Liver (tissue), 9 donors: ENCODE results near the gene FRMD4A. TPM values are rescaled to one million over a fixed set of nuclear protein-coding genes. Genes with fewer than 3 reads are reported as not detected.

Experiments
- DNase-seq: peaks from one replicate; pipeline ENCODE4 v3.0.0-alpha.2; 2017; ENCODE audit warnings: low spot score
- H3K27ac ChIP-seq, 2 donors: one replicate each; pipeline ENCODE4 v1.7.0; 2013; ENCODE audit warnings: inconsistent platforms in 2 of 2, low read length in 2 of 2, control low read depth in 1 of 2, low read depth in 1 of 2, mild to moderate bottlenecking in 1 of 2
- H3K27me3 ChIP-seq, 4 donors: one replicate each; pipeline versions ENCODE4 v1.6.1 to v1.7.0; 2013; ENCODE audit warnings: low read length in 3 of 4, inconsistent platforms in 1 of 4, mild to moderate bottlenecking in 1 of 4, moderate library complexity in 1 of 4; ENCODE audit not compliant: control insufficient read depth in 4 of 4, insufficient read depth in 4 of 4
- H3K36me3 ChIP-seq, 4 donors: one replicate each; pipeline versions ENCODE4 v1.6.1 to v1.7.0; 2013; ENCODE audit warnings: low read length in 3 of 4, mild to moderate bottlenecking in 3 of 4, low read depth in 1 of 4, moderate library complexity in 1 of 4; ENCODE audit not compliant: control insufficient read depth in 4 of 4, insufficient read depth in 3 of 4
- H3K4me1 ChIP-seq, 4 donors: one replicate each; pipeline versions ENCODE4 v1.6.1 to v1.7.0; 2013; ENCODE audit warnings: low read length in 3 of 4, mild to moderate bottlenecking in 3 of 4, moderate library complexity in 1 of 4; ENCODE audit not compliant: control insufficient read depth in 4 of 4, insufficient read depth in 4 of 4
- H3K4me3 ChIP-seq, 3 donors: one replicate each; pipeline versions ENCODE4 v1.6.1 to v1.7.0; 2013; ENCODE audit warnings: low read length in 3 of 3, control low read depth in 1 of 3, low read depth in 1 of 3, mild to moderate bottlenecking in 1 of 3
- H3K9ac ChIP-seq, 2 donors: one replicate each; pipeline ENCODE4 v1.7.0; 2013; ENCODE audit warnings: low read length in 2 of 2, mild to moderate bottlenecking in 2 of 2, moderate library complexity in 2 of 2, control low read depth in 1 of 2, low read depth in 1 of 2
- H3K9me3 ChIP-seq, 4 donors: one replicate each; pipeline versions ENCODE4 v1.6.1 to v1.7.0; 2013; ENCODE audit warnings: low read length in 3 of 4; ENCODE audit not compliant: control insufficient read depth in 4 of 4
- CTCF ChIP-seq: fragments of 150-350 bp; IDR thresholded peaks from 2 replicates; pipeline ENCODE4 v1.5.1; 2017; ENCODE audit warnings: improper control_type of control experiment, low read depth, low read length; ENCODE audit not compliant: missing input control
- EGR1 ChIP-seq, 2 donors: IDR thresholded peaks; 2 replicates each; pipeline ENCODE4 v1.6.1; 2016 to 2018; ENCODE audit warnings: antibody characterized with exemption in 2 of 2, low read depth in 2 of 2
- FOXA1 ChIP-seq: IDR thresholded peaks from 2 replicates; pipeline ENCODE4 v1.6.1; 2016; ENCODE audit warnings: antibody characterized with exemption
- FOXA2 ChIP-seq: IDR thresholded peaks from 2 replicates; pipeline ENCODE4 v1.6.1; 2016; ENCODE audit warnings: antibody characterized with exemption
- GABPA ChIP-seq, 2 donors: IDR thresholded peaks in 1 of 2; conservative IDR thresholded peaks in 1 of 2; 2 replicates each; pipeline ENCODE4 v1.6.1; 2016; ENCODE audit warnings: antibody characterized with exemption in 2 of 2, mild to moderate bottlenecking in 1 of 2, moderate library complexity in 1 of 2
- HNF4A ChIP-seq, 2 donors: conservative IDR thresholded peaks; 2 replicates each; pipeline ENCODE4 v1.6.1; 2016; ENCODE audit warnings: antibody characterized with exemption in 2 of 2, mild to moderate bottlenecking in 2 of 2
- HNF4G ChIP-seq: IDR thresholded peaks from 2 replicates; pipeline ENCODE4 v1.6.1; 2016; ENCODE audit warnings: antibody characterized with exemption
- NR2F2 ChIP-seq: IDR thresholded peaks from 2 replicates; pipeline ENCODE4 v1.6.1; 2016; ENCODE audit warnings: antibody characterized with exemption
- RAD21 ChIP-seq, 2 donors: IDR thresholded peaks; 2 replicates each; pipeline ENCODE4 v1.6.1; 2016; ENCODE audit warnings: antibody characterized with exemption in 2 of 2, mild to moderate bottlenecking in 2 of 2
- REST ChIP-seq: IDR thresholded peaks from 2 replicates; pipeline ENCODE4 v1.6.1; 2016; ENCODE audit warnings: antibody characterized with exemption, mild to moderate bottlenecking
- RXRA ChIP-seq, 2 donors: IDR thresholded peaks; 2 replicates each; pipeline ENCODE4 v1.6.1; 2017 to 2018; ENCODE audit warnings: antibody characterized with exemption in 2 of 2, mild to moderate bottlenecking in 1 of 2
- SP1 ChIP-seq: IDR thresholded peaks from 2 replicates; pipeline ENCODE4 v1.6.1; 2018; ENCODE audit warnings: antibody characterized with exemption, mild to moderate bottlenecking
- TAF1 ChIP-seq: conservative IDR thresholded peaks from 2 replicates; pipeline ENCODE4 v1.6.1; 2016; ENCODE audit warnings: antibody characterized with exemption, mild to moderate bottlenecking
- YY1 ChIP-seq: IDR thresholded peaks from 2 replicates; pipeline ENCODE4 v1.6.1; 2016; ENCODE audit warnings: antibody characterized with exemption, mild to moderate bottlenecking
- WGBS: extraction: QIAGEN DNeasy Blood & Tissue Kit; methylation state at CpG from one replicate; pipeline ENCODE4 v1.1.7; 2013; 5-methylcytosine and 5-hydroxymethylcytosine counted together
- polyA plus RNA-seq, 2 donors: library from polyadenylated mRNA; stranded (reverse) in 1 of 2; unstranded in 1 of 2; fragments of 200-250 nt in 1 of 2; fragments of >200 nt in 1 of 2; fragmentation: Nextera tagmentation in 1 of 2; extraction: Ambion mirVana in 1 of 2; gene quantifications; one replicate each; pipeline versions ENCODE4 v1.2.1 to v1.2.3, GENCODE V29; 2013 to 2015
- total RNA-seq, 2 donors: library from RNA; depleted of rRNA; stranded (reverse); fragments of >200 nt; gene quantifications; one replicate each; pipeline ENCODE4 v1.2.3, GENCODE V29; 2014
- TF ChIP-seq, protein P1 (sequence below): IDR thresholded peaks from 2 replicates; pipeline ENCODE4 v1.6.1; 2016; ENCODE audit warnings: antibody characterized with exemption
- TF ChIP-seq, protein P2 (sequence below): IDR thresholded peaks from 2 replicates; pipeline ENCODE4 v1.6.1; 2016; ENCODE audit warnings: antibody characterized with exemption
- donor health status: healthy.
- donor health status: healthy.
- donor health status: healthy.
- donor health status: healthy.
- donor health status: healthy.

FRMD4A gene
- total and polyA plus RNA-seq, 4 donors = 8.2 to 34.3 (median 13.1) TPM

GRCh38 chr10:13721486-13721885, 609.2 kb downstream of the FRMD4A start:
- H3K36me3 ChIP-seq = no peaks in the 10 kb centered on the region
- DNase-seq = no peak
- TF ChIP-seq GABPA (IDR thresholded peaks at IDR 0.05 in 1 of 2, conservative IDR thresholded peaks at IDR 0.05 in 1 of 2) (no peak), CTCF (no peak), EGR1 (IDR thresholded peaks at IDR 0.05; ENCODE audit: low read depth in 2 of 2) (no peak), RAD21 (IDR thresholded peaks at IDR 0.05) (no peak), YY1 (no peak), HNF4A (conservative IDR thresholded peaks at IDR 0.05) (no peak), SP1 (no peak), FOXA1 (no peak), TAF1 (no peak), HNF4G (no peak), RXRA (IDR thresholded peaks at IDR 0.05) (no peak), FOXA2 (no peak), REST (no peak)
- TF ChIP-seq, protein P1, sequence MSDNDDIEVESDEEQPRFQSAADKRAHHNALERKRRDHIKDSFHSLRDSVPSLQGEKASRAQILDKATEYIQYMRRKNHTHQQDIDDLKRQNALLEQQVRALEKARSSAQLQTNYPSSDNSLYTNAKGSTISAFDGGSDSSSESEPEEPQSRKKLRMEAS = no peak
- TF ChIP-seq, protein P2, sequence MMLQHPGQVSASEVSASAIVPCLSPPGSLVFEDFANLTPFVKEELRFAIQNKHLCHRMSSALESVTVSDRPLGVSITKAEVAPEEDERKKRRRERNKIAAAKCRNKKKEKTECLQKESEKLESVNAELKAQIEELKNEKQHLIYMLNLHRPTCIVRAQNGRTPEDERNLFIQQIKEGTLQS = no peak
- no peak overlapping the region for H3K27ac ChIP-seq
- no peak overlapping the region for H3K9ac ChIP-seq
- H3K4me1 ChIP-seq = peaks cover 0 to 19% (median 14%) of the 10 kb centered on the region in 4 donors
- H3K9me3 ChIP-seq = no peaks in the 10 kb centered on the region
- 98% methylated on average over 7 of the region's 7 CpGs for WGBS
- H3K4me3 ChIP-seq = no peak overlapping the region
- H3K27me3 ChIP-seq = no peaks in the 10 kb centered on the region

- no peaks in the 10 kb centered on the region for H3K9me3 ChIP-seq
- H3K27me3 ChIP-seq = no peaks in the 10 kb centered on the region
- H3K4me3 ChIP-seq = no peak overlapping the region
- H3K4me1 ChIP-seq = peaks cover 0 to 19% (median 14%) of the 10 kb centered on the region in 4 donors
- WGBS = 85% methylated on average over 4 of the region's 4 CpGs
- H3K27ac ChIP-seq = no peak overlapping the region
- TF ChIP-seq NR2F2 = no peak
- TF ChIP-seq TAF1 = no peak
- no peak for TF ChIP-seq YY1
- TF ChIP-seq FOXA1 = no peak
- TF ChIP-seq HNF4G = no peak
- TF ChIP-seq, protein P1 = no peak
- no peak for TF ChIP-seq GABPA (IDR thresholded peaks at IDR 0.05 in 1 of 2, conservative IDR thresholded peaks at IDR 0.05 in 1 of 2)
- TF ChIP-seq HNF4A (conservative IDR thresholded peaks at IDR 0.05) = no peak
- TF ChIP-seq REST = no peak
- DNase-seq = no peak
- no peaks in the 10 kb centered on the region for H3K36me3 ChIP-seq
- H3K9ac ChIP-seq = no peak overlapping the region
Measured at GRCh38 chr10:13720699-13721098, 610.0 kb downstream of the FRMD4A start.
